ENCODE measurements around the gene TSSK3. TPM values are rescaled to one million over a fixed set of nuclear protein-coding genes. Genes with fewer than 3 reads are reported as not detected.

Gene TSSK3
- total and polyA plus RNA-seq, 7 donors = 1.1 to 2.2 (median 1.8) TPM; not detected in 3

DNA sequence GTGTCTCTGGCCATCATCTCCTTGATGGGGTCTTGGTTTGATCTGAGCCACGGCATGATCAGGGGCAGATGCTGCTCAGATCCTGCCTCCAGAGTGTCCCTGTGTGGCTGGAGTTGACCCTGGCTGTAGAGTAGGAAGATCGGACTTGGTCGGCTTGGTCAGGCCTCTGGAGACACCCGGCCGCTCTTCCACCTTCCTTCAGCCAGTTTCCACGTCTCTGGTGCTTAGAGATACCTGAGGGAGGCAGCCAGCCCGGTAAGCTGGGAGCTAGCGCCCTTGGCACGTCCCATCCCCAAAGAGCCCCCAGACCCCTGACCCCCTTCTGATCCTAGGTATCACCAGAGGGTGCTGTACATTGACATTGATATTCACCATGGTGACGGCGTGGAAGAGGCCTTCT lies 35.1 kb upstream of the TSSK3 start:
- intact Hi-C loops (cut with DNase I) = no loop called here
- H3K27me3 ChIP-seq = no peaks in the 10 kb centered on the region
- 97 to 98% methylated on average over 11 of the region's 11 CpGs for WGBS, 2 donors
- no peaks in the 10 kb centered on the region for H3K9me3 ChIP-seq
- H3K36me3 ChIP-seq = peaks cover 13 to 85% (median 49%) of the 10 kb centered on the region in 4 donors
- no peaks in the 10 kb centered on the region for H3K4me1 ChIP-seq
- H3K4me3 ChIP-seq = no peak overlapping the region
- H3K27ac ChIP-seq = no peak overlapping the region
- no peak for DNase-seq
- TF ChIP-seq EP300 (IDR thresholded peaks at IDR 0.05) (no peak), POLR2A (IDR thresholded peaks at IDR 0.05) (no peak), POLR2AphosphoS5 (IDR thresholded peaks at IDR 0.05) (no peak), CTCF (IDR thresholded peaks at IDR 0.05) (no peak)

DNA sequence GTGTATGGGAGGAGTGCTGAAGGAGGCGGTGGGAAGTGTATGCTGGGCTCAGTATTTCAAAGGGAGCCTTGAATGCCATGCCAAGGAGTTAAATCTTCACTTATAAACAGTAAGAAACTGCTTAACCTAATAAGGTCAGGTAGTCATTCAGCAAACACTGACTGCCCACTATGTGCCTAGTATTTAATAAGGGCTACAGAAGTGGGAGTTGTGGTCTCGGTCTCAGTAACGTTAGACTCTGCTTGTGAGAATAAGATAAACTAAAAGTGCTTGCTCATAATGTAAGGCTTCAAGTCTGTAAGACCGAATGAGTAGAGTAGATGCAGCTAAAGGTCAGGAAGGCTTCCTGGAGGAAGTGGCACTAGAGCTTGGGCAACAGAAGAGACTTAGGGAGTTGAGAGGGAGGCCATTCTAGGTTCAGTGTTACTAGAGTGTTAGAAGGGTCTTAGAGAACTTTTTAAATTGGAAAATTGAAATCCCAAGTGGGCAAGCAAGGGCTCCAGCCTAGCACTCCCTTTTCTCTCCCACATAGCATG lies 32.3 kb upstream of the TSSK3 start:
- WGBS, 2 donors = 91% methylated on average over 4 of the region's 4 CpGs
- intact Hi-C loops (cut with DNase I) = no loop called here
- H3K27me3 ChIP-seq = no peaks in the 10 kb centered on the region
- peaks cover 0 to 8% (median 6%) of the 10 kb centered on the region in 4 donors for H3K4me1 ChIP-seq
- H3K36me3 ChIP-seq = peaks cover 13 to 81% (median 51%) of the 10 kb centered on the region in 4 donors
- H3K4me3 ChIP-seq = no peak overlapping the region
- no peak overlapping the region for H3K27ac ChIP-seq
- no peaks in the 10 kb centered on the region for H3K9me3 ChIP-seq
- TF ChIP-seq CTCF (IDR thresholded peaks at IDR 0.05) (no peak), EP300 (IDR thresholded peaks at IDR 0.05) (no peak), POLR2A (IDR thresholded peaks at IDR 0.05) (no peak), POLR2AphosphoS5 (IDR thresholded peaks at IDR 0.05) (no peak)
- no peak for DNase-seq

DNA sequence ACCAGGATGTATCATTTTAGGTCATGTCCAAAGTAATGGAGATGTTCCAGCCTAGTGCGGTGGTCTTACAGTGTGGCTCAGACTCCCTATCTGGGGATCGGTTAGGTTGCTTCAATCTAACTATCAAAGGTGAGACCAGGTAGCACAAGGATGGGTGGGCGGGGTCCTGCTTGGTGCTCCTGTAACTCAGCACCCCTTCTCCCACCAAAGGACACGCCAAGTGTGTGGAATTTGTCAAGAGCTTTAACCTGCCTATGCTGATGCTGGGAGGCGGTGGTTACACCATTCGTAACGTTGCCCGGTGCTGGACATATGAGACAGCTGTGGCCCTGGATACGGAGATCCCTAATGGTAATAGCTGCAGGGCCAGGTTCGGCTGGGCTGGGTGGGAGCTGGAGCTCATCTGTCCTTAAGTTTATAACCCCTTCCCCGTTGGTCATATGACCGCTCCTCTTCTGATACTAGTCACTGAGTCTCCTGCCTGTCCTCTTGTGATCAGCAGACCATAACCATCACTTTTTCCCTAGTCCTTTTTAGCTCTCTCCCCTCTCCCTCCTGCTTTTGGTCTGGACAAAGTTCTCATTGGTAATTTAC lies 31.7 kb upstream of the TSSK3 start:
- TF ChIP-seq EP300 (IDR thresholded peaks at IDR 0.05) (no peak), POLR2AphosphoS5 (IDR thresholded peaks at IDR 0.05) (no peak), POLR2A (IDR thresholded peaks at IDR 0.05) (no peak), CTCF (IDR thresholded peaks at IDR 0.05) (no peak)
- H3K4me1 ChIP-seq = peaks cover 0 to 15% (median 10%) of the 10 kb centered on the region in 4 donors
- no peaks in the 10 kb centered on the region for H3K9me3 ChIP-seq
- DNase-seq = no peak
- H3K4me3 ChIP-seq = no peak overlapping the region
- H3K36me3 ChIP-seq = peaks cover 13 to 75% (median 51%) of the 10 kb centered on the region in 4 donors
- WGBS, 2 donors = 88 to 92% methylated on average over 12 of the region's 12 CpGs
- intact Hi-C loops (cut with DNase I) = no loop called here
- H3K27me3 ChIP-seq = no peaks in the 10 kb centered on the region
- H3K27ac ChIP-seq = no peak overlapping the region

DNA sequence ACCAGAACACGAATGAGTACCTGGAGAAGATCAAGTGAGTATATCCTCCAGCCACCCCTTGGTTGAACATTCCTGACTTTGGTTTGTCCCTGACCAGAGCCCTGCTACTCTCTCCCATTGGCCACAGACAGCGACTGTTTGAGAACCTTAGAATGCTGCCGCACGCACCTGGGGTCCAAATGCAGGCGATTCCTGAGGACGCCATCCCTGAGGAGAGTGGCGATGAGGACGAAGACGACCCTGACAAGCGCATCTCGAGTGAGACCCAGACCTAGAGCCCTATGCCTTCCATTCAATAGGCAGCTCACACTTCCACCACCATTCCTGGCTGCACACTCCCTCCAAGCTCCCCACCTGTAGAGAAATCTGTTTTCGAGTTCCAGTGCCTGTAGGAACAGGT lies 30.8 kb upstream of the TSSK3 start:
- intact Hi-C loops (cut with DNase I) = no loop called here
- Histone ChIP-seq H3K4me1 (peaks cover 0 to 24% (median 18%) of the 10 kb centered on the region in 4 donors), H3K9me3 (no peaks in the 10 kb centered on the region), H3K27me3 (no peaks in the 10 kb centered on the region), H3K27ac (no peak overlapping the region), H3K36me3 (peaks cover 13 to 66% (median 50%) of the 10 kb centered on the region in 4 donors), H3K4me3 (no peak overlapping the region)
- no peak for DNase-seq
- TF ChIP-seq CTCF (IDR thresholded peaks at IDR 0.05) = no peak
- no peak for TF ChIP-seq EP300 (IDR thresholded peaks at IDR 0.05)
- TF ChIP-seq POLR2A (IDR thresholded peaks at IDR 0.05) = no peak
- TF ChIP-seq POLR2AphosphoS5 (IDR thresholded peaks at IDR 0.05) = no peak
- 88 to 94% methylated on average over 12 of the region's 12 CpGs for WGBS, 2 donors
